ENCODE results near the gene RAB5A.

GRCh38 chr3:19937459-19938294 is 9.2 kb upstream of the RAB5A start:
- TF ChIP-seq EZH2phosphoT487 (IDR thresholded peaks at IDR 0.05; ENCODE audit: low read depth) (no peak), CTCF (IDR thresholded peaks at IDR 0.05; ENCODE audit: low read depth, low read length) (no peak)
